Measurements from ENCODE around the gene DOK5.

Gene DOK5

DNA sequence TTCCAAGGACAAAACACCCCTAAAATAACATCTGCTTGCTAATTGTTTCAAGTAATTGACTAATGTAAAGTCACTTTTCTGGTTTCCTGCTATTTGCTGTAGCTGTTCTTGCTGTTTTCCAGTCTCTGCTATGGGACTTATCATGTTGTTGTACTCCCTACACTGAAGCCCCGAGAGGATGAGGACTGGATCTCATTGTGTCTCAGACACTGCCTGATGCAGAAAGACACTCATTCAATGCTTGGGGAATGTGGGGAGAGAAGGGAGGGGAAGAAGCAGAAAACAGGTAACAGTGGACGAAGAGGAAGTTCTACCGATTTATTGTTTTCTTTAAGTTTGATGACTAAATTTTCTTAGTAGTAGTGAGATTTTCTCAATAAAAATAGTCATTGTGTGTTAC lies 79.8 kb downstream of the DOK5 start:
- in situ Hi-C loops (cut with MboI; ENCODE audit: low sequenced_read_pairs) = no loop called here

DNA sequence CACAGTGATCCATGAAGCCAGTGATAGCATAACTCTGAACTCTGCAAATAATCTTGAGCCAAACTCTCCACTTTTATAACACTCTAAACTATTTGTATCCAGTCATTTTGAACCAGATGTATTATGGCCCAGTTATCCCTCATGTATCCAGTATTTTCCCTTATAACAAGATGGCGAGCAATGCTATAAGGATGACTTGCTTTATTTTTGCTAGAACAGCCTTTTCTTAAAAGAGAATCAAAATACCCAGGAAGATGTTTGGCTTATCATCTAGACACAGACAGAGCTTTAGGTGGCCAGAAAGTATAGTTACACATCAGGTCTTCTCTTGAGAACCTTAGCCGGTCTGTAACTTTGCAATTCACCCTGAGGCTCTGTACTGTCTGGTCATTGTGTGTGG lies 81.0 kb downstream of the DOK5 start:
- in situ Hi-C loops (cut with MboI; ENCODE audit: low sequenced_read_pairs) = no loop called here

DNA sequence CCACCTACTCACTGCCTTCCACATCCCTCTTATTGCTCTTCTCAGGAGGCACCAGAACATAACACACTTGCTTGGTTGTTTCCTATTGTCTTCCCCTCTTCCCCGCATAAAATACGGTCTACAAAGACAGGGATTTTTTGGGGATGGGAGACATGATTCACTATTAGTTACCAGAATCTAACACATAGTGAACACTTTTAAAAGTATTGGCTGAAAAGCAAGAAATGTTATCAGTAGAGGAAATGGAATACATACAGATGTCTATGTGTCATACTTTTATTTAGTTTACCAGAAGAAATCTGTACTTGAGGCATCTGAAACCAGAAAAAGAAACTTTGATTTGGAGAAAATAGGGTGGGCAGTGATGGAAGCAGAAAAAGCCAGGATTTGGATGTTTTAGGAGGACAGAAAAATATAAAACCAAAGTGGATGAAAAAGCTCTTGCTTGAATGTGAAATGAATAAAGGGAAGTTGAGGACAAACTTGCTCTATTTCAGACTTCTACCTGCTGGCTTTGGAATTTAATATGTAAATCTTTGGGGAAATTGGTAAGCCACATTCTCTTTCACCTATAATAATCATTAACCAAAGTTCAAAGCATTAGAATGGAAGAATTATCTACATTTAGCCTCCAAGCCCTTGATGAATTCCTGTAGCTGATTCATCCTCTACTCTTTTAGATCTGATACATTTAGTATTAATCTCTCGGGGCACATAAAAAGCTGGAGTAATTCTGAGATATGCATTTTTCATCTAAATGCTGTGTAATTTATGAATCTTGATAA lies 82.6 kb downstream of the DOK5 start:
- in situ Hi-C loops (cut with MboI; ENCODE audit: low sequenced_read_pairs) = no loop called here

DNA sequence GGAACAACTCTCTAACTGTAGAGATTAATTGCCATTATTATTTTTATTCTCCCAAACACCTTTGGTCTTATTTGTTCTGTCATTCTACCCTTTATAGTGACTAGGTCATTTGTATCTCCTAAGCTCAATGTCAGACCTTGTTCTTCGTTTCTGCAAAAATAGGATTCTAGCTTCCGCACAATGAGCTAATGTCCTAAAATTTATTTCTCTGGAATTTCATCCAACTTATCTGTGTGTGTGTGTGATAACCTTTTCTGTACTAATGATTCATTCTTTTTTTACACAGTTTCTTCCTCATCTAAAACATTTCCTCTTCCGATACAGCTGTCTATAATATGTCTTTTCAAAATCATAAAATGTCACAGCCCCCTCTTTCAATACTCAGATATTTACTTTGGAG lies 84.5 kb downstream of the DOK5 start:
- in situ Hi-C loops (cut with MboI; ENCODE audit: low sequenced_read_pairs) = no loop called here

DNA sequence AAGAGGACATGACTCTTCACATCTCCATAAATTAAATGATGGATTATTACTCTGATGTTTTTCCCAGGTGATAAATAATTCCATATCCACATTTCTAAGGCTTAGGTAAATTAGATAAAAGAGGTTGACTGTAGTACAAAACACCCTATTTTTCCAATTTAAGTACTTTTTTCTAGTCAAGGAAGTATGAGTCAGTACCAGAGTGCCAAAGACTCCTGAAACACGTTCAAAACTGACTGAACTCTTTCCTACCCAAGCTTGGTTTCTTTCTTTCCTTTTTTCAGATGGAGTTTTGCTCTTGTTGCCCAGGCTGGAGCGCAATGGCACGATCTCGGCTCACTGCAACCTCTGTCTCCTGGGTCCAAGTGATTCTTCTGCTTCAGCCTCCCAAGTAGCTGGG lies 85.0 kb downstream of the DOK5 start:
- in situ Hi-C loops (cut with MboI; ENCODE audit: low sequenced_read_pairs) = no loop called here

DNA sequence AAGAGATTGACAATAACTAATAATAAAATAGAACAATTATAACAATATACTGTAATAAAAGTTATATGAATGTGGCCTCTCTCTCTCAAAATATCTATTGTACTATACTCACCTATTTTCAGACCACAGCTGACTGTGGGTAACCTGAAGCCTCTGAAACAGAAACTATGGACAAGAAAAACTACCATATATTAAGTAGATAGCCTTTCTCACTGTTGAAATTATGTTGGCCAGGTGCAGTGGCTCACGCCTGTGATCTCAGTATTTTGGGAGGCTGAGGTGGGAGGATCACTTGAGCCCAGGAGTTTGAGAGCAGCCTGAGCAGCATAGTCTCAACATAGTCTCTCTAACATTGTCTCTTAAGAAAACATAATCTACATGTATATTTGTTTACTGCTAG lies 89.9 kb downstream of the DOK5 start:
- in situ Hi-C loops (cut with MboI; ENCODE audit: low sequenced_read_pairs) = no loop called here

DNA sequence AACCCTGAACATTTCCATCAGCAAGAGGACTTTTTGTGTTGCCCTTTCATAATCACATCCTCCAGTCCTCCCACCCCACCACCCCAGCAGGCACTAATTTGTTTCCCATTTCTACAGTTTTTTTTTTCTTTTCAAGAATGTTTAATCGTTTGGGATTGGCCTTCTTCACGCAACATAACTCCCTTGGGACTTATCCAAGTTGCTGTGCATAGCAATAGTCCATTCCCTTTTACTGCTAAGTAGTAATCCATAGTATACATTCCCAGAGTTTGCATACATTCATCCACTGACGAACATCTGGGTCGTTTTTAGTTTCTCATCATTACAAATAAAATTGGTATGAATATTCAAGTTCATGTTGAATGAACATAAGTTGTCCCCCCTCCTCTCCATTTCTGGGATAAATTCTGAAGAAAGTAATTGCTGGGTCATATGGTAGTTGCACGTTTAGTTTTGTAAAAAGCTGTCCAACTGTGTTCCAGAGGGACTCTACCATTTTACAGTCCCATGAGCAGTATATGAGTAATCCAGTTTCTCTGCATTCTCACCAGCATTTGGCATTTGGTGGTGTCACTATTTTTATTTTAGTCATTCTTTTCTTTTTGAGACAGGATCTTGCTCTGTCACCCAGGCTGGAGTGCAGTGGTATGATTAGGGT lies 90.8 kb downstream of the DOK5 start:
- in situ Hi-C loops (cut with MboI; ENCODE audit: low sequenced_read_pairs) = no loop called here

DNA sequence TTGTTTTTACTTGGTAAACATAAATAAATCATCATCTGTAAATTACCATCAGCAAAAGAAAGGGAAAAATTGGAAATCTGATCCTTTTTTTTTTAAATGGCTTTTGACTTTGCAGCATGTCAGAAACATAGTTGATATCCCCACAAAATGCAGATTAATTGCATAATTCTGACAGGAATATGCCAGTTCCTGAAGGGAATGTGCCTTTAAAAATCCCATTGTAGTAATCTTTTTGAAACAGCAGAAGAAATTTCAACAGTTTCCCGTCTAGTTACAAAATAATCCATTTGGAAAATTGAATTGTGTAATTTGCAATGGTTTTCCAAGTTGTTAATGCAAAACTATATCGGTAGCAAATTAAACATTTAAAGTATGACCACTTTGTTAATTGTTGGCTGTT lies 95.2 kb downstream of the DOK5 start:
- in situ Hi-C loops (cut with MboI; ENCODE audit: low sequenced_read_pairs) = no loop called here

DNA sequence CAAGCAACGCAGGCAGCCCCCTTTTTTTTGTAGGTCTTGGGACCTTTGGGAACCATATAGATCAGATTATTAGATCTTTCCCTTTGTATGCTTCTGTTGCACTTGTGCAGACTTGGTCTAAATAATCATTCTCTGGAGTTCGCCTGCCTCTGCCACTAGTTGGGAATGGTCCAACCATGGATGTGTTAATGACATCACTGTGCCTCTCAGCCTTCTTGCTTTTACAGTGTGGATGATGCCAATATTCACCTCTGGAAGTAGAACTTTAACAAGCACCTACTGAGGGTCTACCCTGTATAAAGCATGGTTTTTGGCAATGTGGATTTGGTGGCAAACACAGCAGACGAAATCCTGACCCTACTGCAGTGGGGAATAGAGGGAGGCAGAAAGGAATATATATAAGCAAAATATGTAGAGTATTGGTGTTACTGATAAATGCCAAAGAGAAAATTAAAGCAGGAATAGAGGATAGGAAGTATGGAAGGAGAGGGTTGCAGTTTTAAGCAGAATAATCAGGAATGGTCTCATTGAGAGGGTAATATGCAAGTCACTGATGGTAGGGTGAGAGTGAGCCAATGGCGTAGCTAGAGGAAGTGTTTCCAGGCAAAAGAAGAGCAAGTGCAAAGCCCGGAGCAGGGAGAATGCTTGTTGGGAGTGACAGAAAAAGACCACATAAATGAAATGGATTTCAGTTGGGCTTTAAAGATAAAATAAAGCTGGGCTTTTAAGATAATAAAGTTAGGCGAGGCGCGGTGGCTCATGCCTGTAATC lies 97.5 kb downstream of the DOK5 start:
- in situ Hi-C loops (cut with MboI; ENCODE audit: low sequenced_read_pairs) = no loop called here

DNA sequence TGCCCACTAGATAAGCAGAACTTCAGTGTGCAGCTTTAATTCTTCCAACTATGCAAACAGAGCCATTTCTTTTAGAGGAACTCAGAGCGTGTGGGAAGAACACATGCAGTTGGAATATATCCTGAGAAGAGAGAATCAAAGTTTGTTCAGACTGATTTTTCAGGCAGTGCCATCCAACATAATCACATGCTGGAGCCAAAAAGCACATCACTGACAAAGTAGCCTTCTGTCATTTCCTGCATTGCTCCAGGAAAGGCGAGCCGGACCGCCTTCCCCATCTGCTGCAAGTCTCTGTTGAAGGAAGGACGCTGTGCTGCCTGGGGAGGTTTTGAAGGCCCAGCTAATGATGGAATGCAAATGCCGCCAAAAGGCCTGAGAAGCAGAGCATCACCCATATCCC lies 98.4 kb downstream of the DOK5 start:
- in situ Hi-C loops (cut with MboI; ENCODE audit: low sequenced_read_pairs) = no loop called here

DNA sequence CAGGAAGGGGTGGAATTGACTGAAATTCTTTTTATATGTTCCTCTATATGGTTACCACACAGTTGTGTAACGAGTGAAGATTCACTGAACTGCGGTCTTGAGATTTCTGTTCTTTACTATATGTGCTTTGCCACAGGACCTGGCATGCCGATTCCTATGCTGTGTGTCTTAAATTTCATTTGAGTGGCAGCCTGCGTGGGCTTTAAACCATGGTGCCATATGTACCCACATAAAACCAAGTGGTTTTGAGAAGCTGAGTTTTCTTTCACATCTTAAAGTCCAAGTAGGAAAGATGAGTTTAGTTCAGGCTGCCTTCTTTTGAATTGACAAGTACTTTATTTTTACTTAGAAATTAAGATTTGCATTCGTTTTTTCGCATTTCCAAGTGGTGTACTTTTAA lies 101.1 kb downstream of the DOK5 start:
- in situ Hi-C loops (cut with MboI; ENCODE audit: low sequenced_read_pairs) = no loop called here

DNA sequence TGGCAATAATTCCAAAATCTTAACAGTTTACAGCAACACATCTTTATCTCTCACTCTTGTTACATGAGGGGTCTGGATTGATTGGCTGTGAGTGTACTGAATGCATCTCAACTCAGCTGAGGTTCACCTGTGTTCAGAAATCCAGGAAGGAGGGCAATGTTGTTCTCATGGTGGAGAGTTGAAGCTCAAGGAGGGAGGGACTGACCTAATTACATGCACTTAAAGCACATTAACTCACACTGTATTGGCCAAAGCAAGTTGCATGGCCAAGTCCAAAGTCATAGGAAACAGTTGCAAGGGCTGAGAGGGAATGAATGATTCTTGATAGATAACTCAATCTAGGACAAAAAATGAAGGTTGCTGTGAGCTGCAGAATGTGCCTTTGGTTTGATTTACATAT lies 102.2 kb downstream of the DOK5 start:
- in situ Hi-C loops (cut with MboI; ENCODE audit: low sequenced_read_pairs) = no loop called here

DNA sequence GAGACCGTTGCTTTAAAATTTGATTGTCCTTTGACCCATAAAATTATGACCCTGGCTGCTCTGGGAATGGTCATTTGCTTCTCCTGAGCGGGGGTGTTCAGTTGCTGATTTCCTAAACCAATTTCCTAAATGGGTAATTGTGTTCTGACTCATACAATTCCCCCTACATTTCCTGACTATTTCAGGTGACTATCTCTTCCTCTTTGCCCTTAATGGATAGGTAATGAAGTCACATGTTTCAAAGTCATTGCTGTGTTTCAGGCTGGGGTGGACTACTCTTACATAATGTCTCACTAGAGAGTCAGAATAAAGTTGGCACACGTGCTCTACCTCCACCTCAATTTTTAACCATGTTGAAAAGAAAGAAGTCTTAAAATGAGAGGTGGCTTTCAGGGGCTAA lies 109.8 kb downstream of the DOK5 start:
- in situ Hi-C loops (cut with MboI; ENCODE audit: low sequenced_read_pairs) = no loop called here

DNA sequence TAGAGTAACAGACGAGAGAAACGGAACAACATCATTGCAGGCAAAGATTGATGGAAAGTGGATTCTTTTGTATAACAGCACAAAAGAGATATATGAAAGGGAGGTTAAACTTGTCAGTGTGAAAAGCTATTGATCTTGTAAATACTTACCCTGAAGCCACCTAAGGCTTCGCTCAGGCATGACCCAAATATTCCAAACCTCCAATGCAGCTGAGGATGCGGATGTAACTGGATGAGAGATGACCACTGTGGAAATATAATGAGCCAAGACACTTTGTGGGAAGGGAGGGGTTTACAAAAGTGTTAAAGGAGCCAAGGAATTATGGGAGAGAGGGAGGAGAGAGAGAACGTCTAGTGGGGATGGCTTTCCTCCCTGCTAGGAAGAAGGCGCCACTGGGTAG lies 112.0 kb downstream of the DOK5 start:
- in situ Hi-C loops (cut with MboI; ENCODE audit: low sequenced_read_pairs) = no loop called here

DNA sequence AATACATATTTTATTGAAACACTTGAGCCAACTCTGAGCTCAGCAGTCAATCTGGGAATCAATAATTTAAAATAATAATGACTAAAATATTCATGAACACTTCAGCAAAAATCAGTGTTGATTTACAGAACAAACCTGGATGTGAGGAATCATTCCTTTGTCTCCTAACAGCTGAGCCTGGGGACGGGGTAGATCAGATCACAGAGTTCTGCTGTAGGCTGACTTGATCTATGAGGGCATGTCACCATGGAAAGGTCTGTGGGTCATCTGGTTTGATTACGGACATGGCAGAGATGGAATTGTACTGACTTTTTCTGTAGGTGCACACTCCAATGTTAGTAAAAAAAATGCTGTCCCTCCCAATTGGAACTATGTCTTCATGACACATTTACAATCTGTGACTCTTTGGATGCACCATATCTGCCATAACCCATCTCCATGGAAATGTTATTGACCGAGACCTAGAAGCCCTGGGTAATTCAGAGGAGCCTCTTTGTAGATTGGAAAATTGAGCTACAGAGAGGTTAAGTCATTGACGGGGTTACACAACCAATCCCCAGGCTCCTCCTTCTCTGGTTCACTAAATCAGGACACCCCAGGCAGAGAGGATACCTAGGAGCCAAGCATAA lies 114.1 kb downstream of the DOK5 start:
- in situ Hi-C loops (cut with MboI; ENCODE audit: low sequenced_read_pairs) = no loop called here

DNA sequence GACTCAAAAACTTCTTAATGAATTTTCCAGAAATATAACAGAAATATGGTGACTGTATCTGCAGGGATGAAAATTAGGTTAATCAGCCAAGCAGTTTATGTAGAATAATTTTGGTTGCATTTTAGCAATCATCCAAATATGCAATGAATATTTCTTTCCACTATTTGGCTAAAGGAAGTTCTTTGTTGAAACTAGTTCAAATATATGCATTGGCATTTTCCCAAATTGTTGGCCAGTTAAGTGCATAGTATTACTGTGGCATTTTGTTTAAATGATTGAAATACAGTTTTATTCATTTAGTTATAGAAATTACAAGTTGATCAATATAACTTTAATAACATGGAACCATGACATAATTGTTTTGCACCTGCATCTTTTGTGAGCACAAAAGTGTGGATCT lies 115.5 kb downstream of the DOK5 start:
- in situ Hi-C loops (cut with MboI; ENCODE audit: low sequenced_read_pairs) = no loop called here

DNA sequence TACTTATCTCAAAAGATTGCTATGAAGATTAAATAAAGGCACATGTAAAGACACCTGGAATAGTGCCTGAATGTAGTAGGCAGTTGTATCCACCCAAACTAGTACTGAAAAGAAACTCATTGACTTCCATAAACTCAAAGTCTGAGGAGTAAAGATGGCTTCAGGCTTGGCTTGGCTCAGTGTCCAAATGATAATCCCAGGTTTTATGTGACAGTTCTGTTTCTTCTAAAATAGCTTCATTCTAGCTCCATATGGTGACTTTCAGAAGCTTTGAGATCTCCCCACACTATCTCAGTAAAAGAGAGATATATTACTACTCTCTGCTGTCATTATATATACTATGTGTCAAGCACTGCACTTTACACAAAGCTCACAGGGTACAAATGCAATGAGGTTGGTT lies 121.3 kb downstream of the DOK5 start:
- in situ Hi-C loops (cut with MboI; ENCODE audit: low sequenced_read_pairs) = no loop called here

DNA sequence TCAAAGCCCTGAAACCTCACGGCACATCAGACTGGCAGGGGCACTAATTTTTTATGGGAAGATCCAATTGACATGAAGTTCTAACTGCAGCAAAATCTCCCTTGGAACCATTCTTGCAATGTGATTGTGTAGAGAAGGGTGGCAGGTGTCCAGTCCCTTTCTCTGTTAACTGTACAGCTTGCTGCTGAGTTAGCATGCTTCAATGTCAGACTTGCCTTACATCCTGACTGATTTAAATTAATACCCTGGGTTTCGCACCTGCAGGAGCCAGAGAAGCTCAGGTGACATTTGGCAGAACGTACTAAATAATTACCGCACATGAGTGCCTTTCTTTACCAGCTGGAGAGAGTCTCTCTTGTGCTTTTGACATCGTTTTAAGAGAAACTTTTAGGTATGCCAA lies 123.0 kb downstream of the DOK5 start:
- in situ Hi-C loops (cut with MboI; ENCODE audit: low sequenced_read_pairs) = no loop called here

DNA sequence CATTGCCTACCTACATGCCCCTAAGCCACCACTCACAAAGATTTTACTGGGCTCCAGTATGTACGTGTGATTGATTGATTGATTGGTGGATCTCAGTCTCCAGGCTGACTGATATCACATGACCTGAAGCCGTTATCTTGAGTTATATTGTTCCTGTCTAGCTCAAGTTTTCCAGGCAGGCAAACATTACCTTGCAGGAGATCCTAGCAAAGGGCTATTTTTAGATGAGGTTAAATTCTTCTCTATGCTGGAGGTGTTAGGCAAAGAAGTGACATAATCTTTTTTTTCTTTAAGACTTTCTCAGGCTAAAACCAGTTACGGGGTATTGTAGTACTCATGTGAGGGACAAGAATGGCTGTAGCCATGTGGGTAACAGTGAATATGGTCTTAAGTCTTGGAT lies 125.2 kb downstream of the DOK5 start:
- in situ Hi-C loops (cut with MboI; ENCODE audit: low sequenced_read_pairs) = no loop called here

DNA sequence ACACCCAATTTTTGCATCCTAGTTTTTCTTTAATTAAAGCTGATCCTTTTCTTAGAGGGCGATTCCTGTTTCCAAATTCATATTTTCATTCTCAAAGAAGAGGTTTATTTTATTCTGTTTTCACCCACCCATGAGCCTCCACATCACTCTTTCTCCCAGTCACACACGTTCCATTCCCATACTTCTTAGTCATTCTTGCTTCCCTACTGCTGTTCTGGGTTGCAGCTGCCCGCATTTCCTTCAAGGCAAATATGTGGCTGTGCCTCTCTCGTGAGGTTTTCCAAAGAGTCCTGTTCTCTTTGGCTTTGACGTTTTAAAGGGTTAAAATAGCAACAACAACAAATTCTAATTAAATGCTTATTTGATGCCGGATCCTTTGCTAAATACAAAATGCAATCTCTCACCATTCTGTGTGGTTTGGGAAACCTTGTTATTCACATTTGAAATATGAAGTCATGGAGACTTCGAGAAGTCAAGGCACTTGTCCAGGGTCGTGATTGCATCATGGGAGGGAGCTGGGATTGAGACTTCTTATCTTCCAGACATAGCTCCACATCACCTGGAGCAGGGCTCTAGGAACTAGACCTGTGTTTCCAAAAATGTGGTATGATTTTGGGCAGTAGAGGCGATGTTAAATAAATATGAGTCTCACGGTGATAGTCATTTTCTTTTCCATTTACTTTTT lies 126.6 kb downstream of the DOK5 start:
- in situ Hi-C loops (cut with MboI; ENCODE audit: low sequenced_read_pairs) = no loop called here

DNA sequence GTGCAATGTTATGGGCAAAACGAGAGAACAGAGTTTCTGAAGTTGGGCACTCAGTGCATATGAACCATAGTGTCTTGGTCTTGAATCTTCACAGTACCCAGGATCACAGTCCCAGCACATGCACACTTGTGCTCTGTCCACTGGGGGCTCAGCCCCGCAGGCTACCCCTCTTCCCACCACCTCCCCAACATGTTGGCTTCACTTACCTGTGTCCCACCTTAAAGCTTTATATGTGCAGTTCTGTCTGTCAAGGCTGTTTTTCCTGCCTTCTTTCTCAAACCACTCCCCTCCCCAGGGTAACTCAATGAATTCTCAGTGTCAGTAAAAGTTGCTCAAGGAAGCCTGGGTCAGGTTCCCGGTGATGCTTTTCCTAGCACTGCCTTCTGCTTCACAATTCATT lies 129.9 kb downstream of the DOK5 start:
- in situ Hi-C loops (cut with MboI; ENCODE audit: low sequenced_read_pairs) = no loop called here

All from HL-60/S4 treated with phorbol 12-myristate 13-acetate at 8.2 ng/mL for 4 days and 3 days (cell line).